ENCODE measurements around the gene CSNK1G1. TPM values are rescaled to one million over a fixed set of nuclear protein-coding genes. Genes with fewer than 3 reads are reported as not detected.

CSNK1G1 gene
- total RNA-seq, 2 donors from 2014 or later, result 3.5 to 4.8 TPM

DNA sequence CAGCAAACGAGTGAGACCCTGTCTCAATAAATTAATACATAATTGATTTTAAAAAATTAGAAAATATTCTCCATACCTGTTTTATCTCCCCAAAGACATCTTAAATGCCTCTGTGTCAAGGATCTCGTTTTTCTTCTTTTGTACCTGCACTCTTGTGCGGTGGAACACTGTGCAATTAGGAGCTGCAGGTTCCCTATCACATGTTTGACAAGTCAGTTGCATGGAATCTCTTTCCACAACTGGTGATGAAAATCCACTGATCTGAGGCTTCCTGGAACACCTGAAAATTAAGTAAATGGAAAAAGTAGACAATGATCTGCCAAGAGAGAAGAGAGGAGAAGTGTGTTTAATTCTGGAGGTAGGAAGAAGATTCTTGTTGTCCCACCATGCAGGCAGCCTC lies 207.4 kb downstream of the CSNK1G1 start:
- Histone ChIP-seq H3K9me3 (no peaks in the 10 kb centered on the region), H3K27ac (no peak overlapping the region), H3K4me3 (no peak overlapping the region), H3K27me3 (no peaks in the 10 kb centered on the region), H3K36me3 (peaks cover 10% of the 10 kb centered on the region), H3K4me1 (peaks cover 0 to 43% of the 10 kb centered on the region in 2 donors)
- TF ChIP-seq, protein P1, sequence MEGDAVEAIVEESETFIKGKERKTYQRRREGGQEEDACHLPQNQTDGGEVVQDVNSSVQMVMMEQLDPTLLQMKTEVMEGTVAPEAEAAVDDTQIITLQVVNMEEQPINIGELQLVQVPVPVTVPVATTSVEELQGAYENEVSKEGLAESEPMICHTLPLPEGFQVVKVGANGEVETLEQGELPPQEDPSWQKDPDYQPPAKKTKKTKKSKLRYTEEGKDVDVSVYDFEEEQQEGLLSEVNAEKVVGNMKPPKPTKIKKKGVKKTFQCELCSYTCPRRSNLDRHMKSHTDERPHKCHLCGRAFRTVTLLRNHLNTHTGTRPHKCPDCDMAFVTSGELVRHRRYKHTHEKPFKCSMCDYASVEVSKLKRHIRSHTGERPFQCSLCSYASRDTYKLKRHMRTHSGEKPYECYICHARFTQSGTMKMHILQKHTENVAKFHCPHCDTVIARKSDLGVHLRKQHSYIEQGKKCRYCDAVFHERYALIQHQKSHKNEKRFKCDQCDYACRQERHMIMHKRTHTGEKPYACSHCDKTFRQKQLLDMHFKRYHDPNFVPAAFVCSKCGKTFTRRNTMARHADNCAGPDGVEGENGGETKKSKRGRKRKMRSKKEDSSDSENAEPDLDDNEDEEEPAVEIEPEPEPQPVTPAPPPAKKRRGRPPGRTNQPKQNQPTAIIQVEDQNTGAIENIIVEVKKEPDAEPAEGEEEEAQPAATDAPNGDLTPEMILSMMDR (IDR thresholded peaks at IDR 0.05), result no peak
- no peak for DNase-seq (ENCODE audit: low spot score)

DNA sequence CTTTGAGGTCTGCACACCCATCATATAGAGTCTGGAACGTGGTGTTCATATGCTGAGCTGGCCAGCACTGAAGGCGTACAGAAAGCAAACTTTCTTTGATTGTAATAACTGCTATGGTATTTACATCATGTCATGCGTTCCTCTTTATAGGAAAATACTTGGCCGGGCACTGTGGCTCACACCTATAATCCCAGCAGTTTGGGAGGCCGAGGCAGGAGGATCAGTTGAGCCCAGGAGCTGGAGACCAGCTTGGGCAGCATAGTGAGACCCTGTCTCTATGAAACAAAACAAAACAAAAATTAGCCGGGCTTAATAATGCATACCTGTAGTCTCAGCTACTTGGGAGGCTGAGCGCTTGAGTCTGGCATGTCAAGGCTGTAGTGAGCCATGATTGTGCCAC lies 207.8 kb downstream of the CSNK1G1 start:
- Histone ChIP-seq H3K36me3 (peaks cover 14% of the 10 kb centered on the region), H3K4me1 (peaks cover 0 to 38% of the 10 kb centered on the region in 2 donors), H3K9me3 (no peaks in the 10 kb centered on the region), H3K27me3 (no peaks in the 10 kb centered on the region), H3K27ac (no peak overlapping the region), H3K4me3 (no peak overlapping the region)
- DNase-seq (ENCODE audit: low spot score), result no peak
- TF ChIP-seq, protein P1 (IDR thresholded peaks at IDR 0.05), result no peak

DNA sequence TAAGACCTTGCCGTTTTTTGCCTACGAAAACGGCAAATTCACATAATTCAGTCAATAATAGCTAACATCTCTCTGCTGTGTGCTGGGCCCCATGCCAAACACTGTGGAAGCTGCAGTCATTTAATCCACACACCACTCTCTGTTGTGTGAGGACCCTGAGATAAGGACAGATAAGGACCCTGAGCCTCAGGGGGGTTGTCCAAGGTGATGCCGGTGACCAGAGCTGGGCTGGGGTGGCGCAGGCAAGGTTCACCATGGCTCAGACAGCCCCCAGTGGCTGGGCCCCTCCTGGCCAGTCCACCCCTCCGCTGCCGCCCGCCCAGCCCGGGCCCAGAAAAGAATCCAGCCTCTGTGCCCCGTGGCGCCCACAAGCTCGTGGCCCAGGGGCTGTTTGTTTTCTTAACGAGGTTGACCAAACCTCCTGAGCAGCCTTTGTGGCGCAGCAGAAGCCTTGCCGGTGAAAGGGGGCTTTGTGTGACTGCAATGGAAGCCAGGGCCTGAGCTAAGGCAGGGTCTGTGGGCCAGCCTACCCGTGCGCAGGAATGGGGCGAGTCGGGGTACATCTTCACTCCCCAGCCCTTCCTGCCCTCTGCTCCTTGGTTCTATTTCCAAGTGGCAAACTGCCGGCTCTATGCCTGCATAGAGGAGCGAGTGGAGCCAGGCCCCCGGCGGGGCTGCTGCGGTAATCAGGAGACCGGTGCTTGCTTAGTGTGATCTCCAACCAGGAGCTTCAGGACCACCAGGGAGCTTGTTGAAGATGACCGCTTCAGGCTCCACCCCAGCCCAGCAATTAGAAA lies 208.9 kb downstream of the CSNK1G1 start:
- Histone ChIP-seq H3K27ac (peak overlapping the region; percentile 82 to 83), H3K36me3 (peaks cover 22% of the 10 kb centered on the region), H3K9me3 (no peaks in the 10 kb centered on the region), H3K4me1 (peaks cover 0 to 28% of the 10 kb centered on the region in 2 donors), H3K27me3 (no peaks in the 10 kb centered on the region), H3K4me3 (no peak overlapping the region)
- TF ChIP-seq, protein P1 (IDR thresholded peaks at IDR 0.05), result no peak
- DNase-seq (ENCODE audit: low spot score), result no peak

DNA sequence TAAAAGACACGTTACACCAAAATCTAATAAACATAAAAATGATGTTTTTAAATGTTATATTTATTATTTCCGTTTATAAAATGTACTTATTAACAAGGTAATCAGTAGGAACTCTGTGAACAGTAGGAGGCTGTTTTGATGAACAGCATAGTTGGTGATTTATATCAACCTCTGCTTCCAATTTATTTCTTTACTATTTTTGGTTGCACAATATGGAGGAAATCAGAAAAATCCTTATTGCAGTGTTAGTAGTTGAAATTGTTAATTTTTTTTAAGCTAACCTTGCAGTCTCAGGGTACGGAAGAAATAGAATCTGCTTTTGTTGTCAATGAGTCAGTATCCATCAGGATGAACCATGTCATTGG lies 209.5 kb downstream of the CSNK1G1 start:
- H3K27me3 ChIP-seq, result no peaks in the 10 kb centered on the region

DNA sequence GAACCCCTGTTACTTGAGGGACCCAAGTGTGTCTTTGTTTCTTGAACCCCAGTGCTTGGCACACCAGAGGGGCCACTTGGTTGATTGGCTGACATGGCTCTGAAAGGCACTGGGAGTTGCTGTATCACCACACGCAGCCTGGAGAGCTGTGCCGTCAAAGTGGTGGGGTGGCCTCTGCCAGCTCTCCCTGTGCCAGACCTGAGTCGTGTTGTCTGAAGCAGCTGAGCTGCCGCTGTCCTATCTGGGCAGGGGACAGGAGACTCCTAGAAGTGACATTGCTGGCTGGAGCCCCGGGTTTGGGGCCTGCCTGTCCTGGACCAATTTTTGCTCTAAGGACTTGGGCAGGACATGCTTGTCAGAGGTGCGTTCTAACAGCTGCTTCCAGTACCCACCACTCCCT lies 209.9 kb downstream of the CSNK1G1 start:
- Histone ChIP-seq H3K4me3 (no peak overlapping the region), H3K27ac (peak overlapping the region; percentile 82 to 83), H3K27me3 (no peaks in the 10 kb centered on the region), H3K9me3 (no peaks in the 10 kb centered on the region), H3K36me3 (peaks cover 22% of the 10 kb centered on the region), H3K4me1 (peaks cover 0 to 17% of the 10 kb centered on the region in 2 donors)
- TF ChIP-seq, protein P1 (IDR thresholded peaks at IDR 0.05), result no peak
- DNase-seq (ENCODE audit: low spot score), result no peak

More for the DNA sequence above, 209.5 kb downstream of the CSNK1G1 start:
- Histone ChIP-seq H3K4me3 (no peak overlapping the region), H3K9me3 (no peaks in the 10 kb centered on the region), H3K36me3 (peaks cover 22% of the 10 kb centered on the region), H3K27ac (peak overlapping the region; percentile 82 to 83), H3K4me1 (peaks cover 0 to 22% of the 10 kb centered on the region in 2 donors)
- TF ChIP-seq, protein P1 (IDR thresholded peaks at IDR 0.05), result no peak
- DNase-seq (ENCODE audit: low spot score), result no peak
